Thoracic aorta (tissue), 2 donors: ENCODE results near the gene SRSF12. TPM values are rescaled to one million over a fixed set of nuclear protein-coding genes. Genes with fewer than 3 reads are reported as not detected.

Experiments used
- ATAC-seq: fragments of 150-250 bp; one replicate; pipeline ENCODE4 v1.8.0; 2017; ENCODE audit warnings: low read depth; ENCODE audit not compliant: insufficient number of reproducible peaks, low FRiP score
- DNase-seq: peaks from one replicate; pipeline ENCODE4 v3.0.0-alpha.2; 2020; ENCODE audit warnings: low spot score
- H3K27ac ChIP-seq, 2 donors: fragments of 200-600 bp; sonication (generic); 1 replicate in 1 of 2; 2 replicates in 1 of 2; pipeline ENCODE4 v1.5.1; 2016; ENCODE audit warnings: mild to moderate bottlenecking in 2 of 2, moderate library complexity in 2 of 2
- H3K27me3 ChIP-seq: fragments of 200-600 bp; sonication (generic); replicated peaks from 2 replicates; pipeline ENCODE4 v1.6.0; 2016; ENCODE audit warnings: mild to moderate bottlenecking; ENCODE audit not compliant: insufficient read depth
- H3K36me3 ChIP-seq: fragments of 200-600 bp; sonication (generic); one replicate; pipeline ENCODE4 v1.5.1; 2016
- H3K4me1 ChIP-seq, 2 donors: fragments of 200-600 bp; sonication (generic); 1 replicate in 1 of 2; 2 replicates in 1 of 2; pipeline versions ENCODE4 v1.5.1 to v1.6.0; 2016; ENCODE audit warnings: low read depth in 2 of 2, mild to moderate bottlenecking in 1 of 2; ENCODE audit not compliant: control insufficient read depth in 1 of 2
- H3K4me3 ChIP-seq: fragments of 200-600 bp; sonication (generic); 2 replicates; pipeline ENCODE4 v1.5.1; 2016; ENCODE audit warnings: mild to moderate bottlenecking
- H3K9me3 ChIP-seq: fragments of 200-600 bp; sonication (generic); 2 replicates; pipeline ENCODE4 v1.5.1; 2016
- total RNA-seq, 2 donors: library from RNA; depleted of rRNA; stranded (reverse); fragments of >200 nt; gene quantifications; one replicate each; pipeline versions ENCODE4 v1.1.0 to v1.2.3, GENCODE V29; 2016
- TF ChIP-seq, protein P1 (sequence below): fragments of 200-600 bp; sonication (generic); IDR thresholded peaks from one replicate; pipeline ENCODE4 v1.5.1; 2019; ENCODE audit warnings: antibody characterized with exemption

The SRSF12 gene
- total RNA-seq, 2 donors from 2014 or later: 0.41 to 1.3 TPM

DNA sequence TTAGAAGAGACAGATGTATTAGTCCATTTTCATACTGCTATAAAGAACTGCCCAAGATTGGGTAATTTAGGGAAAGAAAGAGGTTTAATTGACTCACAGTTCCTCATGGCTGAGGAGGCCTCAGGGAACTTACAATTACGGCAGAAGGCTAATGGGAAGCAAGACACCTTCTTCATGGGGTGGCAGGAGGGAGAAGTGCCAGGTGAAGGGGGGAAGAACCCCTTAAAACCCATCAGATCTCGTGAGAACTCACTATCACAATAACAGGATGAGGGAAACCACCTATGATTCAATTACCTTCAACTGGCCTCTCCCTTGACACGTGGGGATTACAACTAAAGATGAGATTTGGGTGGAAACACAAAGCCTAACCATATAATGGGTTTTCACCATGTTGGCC, 66.2 kb downstream of the SRSF12 start:
- TF ChIP-seq, protein P1, sequence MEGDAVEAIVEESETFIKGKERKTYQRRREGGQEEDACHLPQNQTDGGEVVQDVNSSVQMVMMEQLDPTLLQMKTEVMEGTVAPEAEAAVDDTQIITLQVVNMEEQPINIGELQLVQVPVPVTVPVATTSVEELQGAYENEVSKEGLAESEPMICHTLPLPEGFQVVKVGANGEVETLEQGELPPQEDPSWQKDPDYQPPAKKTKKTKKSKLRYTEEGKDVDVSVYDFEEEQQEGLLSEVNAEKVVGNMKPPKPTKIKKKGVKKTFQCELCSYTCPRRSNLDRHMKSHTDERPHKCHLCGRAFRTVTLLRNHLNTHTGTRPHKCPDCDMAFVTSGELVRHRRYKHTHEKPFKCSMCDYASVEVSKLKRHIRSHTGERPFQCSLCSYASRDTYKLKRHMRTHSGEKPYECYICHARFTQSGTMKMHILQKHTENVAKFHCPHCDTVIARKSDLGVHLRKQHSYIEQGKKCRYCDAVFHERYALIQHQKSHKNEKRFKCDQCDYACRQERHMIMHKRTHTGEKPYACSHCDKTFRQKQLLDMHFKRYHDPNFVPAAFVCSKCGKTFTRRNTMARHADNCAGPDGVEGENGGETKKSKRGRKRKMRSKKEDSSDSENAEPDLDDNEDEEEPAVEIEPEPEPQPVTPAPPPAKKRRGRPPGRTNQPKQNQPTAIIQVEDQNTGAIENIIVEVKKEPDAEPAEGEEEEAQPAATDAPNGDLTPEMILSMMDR: no peak
- ATAC-seq: no peak

DNA sequence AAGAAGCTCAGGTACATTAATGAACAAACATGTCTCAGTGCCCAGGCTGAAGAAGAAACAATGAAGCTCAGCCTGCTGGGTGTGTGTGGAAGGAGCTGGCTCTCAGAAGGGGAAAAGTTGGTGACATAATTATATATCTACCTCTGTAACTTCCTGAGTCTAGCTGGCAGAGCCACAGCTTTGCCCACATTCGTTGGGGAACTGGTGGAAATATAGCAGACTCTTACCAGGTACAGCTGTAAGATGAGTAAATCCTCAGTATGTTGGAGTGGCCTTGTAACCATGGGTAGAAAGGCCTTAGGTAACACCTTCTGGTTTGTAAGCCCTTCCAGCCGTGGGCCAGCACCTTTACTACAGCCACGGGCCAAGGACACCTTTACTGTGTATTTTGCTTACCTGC, 67.2 kb downstream of the SRSF12 start:
- Histone ChIP-seq H3K4me3 (no peak overlapping the region), H3K9me3 (no peaks in the 10 kb centered on the region), H3K27me3 (no peaks in the 10 kb centered on the region), H3K4me1 (peaks cover 0 to 3% of the 10 kb centered on the region in 2 donors), H3K36me3 (no peaks in the 10 kb centered on the region), H3K27ac (no peak overlapping the region)
- ATAC-seq: no peak
- DNase-seq: no peak
- TF ChIP-seq, protein P1: no peak

More for the DNA sequence above, 66.2 kb downstream of the SRSF12 start:
- DNase-seq: no peak
- no peaks in the 10 kb centered on the region for H3K36me3 ChIP-seq
- H3K27ac ChIP-seq: no peak overlapping the region
- H3K9me3 ChIP-seq: no peaks in the 10 kb centered on the region
- H3K4me1 ChIP-seq: peaks cover 0 to 3% of the 10 kb centered on the region in 2 donors
- no peaks in the 10 kb centered on the region for H3K27me3 ChIP-seq
- H3K4me3 ChIP-seq: no peak overlapping the region

DNA sequence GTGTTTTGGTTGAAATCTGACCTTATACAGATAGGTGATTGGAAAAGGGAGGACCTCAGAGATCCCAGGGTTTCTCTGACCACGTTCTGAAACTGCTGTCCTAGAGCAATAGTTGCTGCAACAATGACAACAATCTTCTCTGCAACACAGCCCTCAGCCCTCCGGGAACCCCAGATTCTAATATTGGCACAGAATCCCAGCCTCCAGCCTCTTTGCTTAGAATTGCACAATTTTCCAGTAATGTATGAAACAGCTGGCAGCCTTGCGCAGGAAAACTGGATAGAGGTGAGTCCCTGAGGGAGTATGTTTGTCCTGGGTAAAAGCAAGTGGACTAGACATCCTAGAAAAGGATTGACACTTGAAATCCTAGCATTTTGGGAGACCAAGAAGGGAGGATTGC, 67.7 kb downstream of the SRSF12 start:
- H3K9me3 ChIP-seq: no peaks in the 10 kb centered on the region
- DNase-seq (no peak), ATAC-seq (no peak)
- no peak overlapping the region for H3K27ac ChIP-seq
- H3K4me1 ChIP-seq: peaks cover 0 to 3% of the 10 kb centered on the region in 2 donors
- H3K36me3 ChIP-seq: no peaks in the 10 kb centered on the region
- no peaks in the 10 kb centered on the region for H3K27me3 ChIP-seq
- TF ChIP-seq, protein P1: no peak
- no peak overlapping the region for H3K4me3 ChIP-seq

DNA sequence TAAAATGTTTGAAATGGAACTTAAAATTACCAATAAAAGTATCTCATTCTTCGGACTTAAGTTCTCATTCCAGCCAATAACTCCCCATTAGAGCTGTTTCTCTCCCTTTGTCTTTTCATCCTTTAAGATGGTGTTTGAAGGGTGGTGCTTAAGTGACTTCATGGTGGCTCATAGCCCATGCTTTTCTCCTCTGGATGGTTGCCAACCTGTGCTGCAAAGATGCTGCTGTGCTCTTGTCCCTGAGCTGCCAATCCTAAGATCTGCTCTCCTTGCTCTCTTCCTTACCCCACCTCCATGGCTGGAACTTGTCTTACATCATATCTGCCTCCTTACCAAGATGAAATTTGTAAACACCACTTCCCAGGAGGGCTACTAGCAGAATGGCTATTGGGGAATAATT, 68.9 kb downstream of the SRSF12 start:
- no peak for DNase-seq

DNA sequence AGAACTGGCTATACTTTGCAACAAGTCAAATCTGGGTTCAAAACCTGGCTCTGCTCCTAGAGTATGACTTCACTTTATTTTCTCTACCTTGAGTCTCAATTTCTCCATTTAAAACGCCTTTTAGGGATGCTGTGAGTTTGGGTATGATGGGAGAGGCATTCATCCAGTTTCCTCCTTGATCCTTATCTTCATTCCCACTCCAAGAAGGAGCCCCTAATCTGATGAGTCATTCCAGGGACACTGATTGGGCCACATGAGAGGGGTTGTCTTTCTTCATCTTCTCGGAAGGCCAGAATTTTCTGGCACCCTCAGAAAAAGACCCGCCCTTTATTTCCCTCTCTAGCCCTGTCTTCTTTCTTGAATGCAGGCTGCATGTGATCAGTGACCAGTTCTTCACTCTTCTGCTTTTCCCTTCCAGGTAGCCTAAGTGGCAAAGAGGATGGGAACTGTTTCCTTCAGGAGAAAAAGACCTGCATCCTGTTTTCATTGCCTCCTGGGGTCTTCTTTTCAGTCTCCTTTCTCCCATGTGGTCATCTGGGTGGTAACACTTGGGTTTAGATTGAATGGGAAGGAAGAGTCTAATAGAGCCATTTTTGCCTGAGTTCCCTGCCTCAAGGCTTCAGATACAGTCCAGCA, 69.5 kb downstream of the SRSF12 start:
- DNase-seq: no peak
- no peak overlapping the region for H3K27ac ChIP-seq
- ATAC-seq: no peak

More for the DNA sequence above, 68.9 kb downstream of the SRSF12 start:
- H3K36me3 ChIP-seq: no peaks in the 10 kb centered on the region
- TF ChIP-seq, protein P1: no peak
- no peak overlapping the region for H3K4me3 ChIP-seq
- H3K27ac ChIP-seq: no peak overlapping the region
- no peak for ATAC-seq
- H3K9me3 ChIP-seq: no peaks in the 10 kb centered on the region
- H3K4me1 ChIP-seq: peaks cover 0 to 3% of the 10 kb centered on the region in 2 donors
- no peaks in the 10 kb centered on the region for H3K27me3 ChIP-seq

More for the DNA sequence above, 69.5 kb downstream of the SRSF12 start:
- Histone ChIP-seq H3K4me3 (no peak overlapping the region), H3K27me3 (no peaks in the 10 kb centered on the region), H3K4me1 (peaks cover 0 to 3% of the 10 kb centered on the region in 2 donors), H3K36me3 (no peaks in the 10 kb centered on the region), H3K9me3 (no peaks in the 10 kb centered on the region)
- TF ChIP-seq, protein P1: no peak
